ENCODE results near the gene ACER3. TPM values are rescaled to one million over a fixed set of nuclear protein-coding genes. Genes with fewer than 3 reads are reported as not detected.

Gene ACER3
- total RNA-seq, 1 experiment from 2014 or later: 13.7 TPM

DNA sequence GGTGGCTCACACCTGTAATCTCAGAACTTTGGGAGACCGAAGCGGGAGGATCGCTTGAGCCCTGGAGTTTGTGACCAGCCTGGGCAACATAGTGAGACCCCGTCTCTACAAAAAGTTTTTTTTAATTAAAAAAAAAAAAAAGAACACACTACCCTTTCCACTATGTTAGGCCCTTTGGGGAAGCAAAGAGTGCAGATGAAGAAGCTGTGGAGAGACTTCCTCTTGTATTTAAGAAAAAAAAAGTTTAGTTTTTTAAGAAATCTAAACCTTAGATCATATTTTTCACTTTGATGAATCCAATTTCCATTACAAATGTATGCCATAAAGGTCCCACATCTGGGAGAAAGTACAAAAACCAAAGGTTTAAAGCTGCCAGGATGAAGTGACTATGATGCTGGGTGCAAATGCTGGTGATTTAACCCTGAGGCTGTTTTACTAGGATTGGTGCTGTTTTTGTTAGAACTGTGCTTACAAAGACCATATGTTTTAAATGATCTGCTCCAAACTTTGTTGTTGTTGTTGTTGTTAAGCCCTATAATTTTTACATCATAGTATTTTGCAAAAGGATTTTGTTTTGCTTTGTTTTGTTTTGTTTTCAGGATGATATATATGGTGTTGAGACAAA is 28.9 kb upstream of the ACER3 start:
- no peak for TF ChIP-seq IRF2 (CRISPR knock-in tag; IDR thresholded peaks at IDR 0.05; ENCODE audit: borderline replicate concordance, low read depth)
- TF ChIP-seq ZNF396 (CRISPR knock-in tag; IDR thresholded peaks at IDR 0.05; ENCODE audit: borderline replicate concordance): no peak
- TF ChIP-seq, protein P1, sequence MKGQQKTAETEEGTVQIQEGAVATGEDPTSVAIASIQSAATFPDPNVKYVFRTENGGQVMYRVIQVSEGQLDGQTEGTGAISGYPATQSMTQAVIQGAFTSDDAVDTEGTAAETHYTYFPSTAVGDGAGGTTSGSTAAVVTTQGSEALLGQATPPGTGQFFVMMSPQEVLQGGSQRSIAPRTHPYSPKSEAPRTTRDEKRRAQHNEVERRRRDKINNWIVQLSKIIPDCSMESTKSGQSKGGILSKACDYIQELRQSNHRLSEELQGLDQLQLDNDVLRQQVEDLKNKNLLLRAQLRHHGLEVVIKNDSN (CRISPR knock-in tag; IDR thresholded peaks at IDR 0.05): no peak
- no peak for TF ChIP-seq ZNF219 (CRISPR knock-in tag; IDR thresholded peaks at IDR 0.05; ENCODE audit: borderline replicate concordance)
- no peak for TF ChIP-seq ZNF317 (CRISPR knock-in tag; IDR thresholded peaks at IDR 0.05; ENCODE audit: borderline replicate concordance, low read depth)
- TF ChIP-seq, protein P2, sequence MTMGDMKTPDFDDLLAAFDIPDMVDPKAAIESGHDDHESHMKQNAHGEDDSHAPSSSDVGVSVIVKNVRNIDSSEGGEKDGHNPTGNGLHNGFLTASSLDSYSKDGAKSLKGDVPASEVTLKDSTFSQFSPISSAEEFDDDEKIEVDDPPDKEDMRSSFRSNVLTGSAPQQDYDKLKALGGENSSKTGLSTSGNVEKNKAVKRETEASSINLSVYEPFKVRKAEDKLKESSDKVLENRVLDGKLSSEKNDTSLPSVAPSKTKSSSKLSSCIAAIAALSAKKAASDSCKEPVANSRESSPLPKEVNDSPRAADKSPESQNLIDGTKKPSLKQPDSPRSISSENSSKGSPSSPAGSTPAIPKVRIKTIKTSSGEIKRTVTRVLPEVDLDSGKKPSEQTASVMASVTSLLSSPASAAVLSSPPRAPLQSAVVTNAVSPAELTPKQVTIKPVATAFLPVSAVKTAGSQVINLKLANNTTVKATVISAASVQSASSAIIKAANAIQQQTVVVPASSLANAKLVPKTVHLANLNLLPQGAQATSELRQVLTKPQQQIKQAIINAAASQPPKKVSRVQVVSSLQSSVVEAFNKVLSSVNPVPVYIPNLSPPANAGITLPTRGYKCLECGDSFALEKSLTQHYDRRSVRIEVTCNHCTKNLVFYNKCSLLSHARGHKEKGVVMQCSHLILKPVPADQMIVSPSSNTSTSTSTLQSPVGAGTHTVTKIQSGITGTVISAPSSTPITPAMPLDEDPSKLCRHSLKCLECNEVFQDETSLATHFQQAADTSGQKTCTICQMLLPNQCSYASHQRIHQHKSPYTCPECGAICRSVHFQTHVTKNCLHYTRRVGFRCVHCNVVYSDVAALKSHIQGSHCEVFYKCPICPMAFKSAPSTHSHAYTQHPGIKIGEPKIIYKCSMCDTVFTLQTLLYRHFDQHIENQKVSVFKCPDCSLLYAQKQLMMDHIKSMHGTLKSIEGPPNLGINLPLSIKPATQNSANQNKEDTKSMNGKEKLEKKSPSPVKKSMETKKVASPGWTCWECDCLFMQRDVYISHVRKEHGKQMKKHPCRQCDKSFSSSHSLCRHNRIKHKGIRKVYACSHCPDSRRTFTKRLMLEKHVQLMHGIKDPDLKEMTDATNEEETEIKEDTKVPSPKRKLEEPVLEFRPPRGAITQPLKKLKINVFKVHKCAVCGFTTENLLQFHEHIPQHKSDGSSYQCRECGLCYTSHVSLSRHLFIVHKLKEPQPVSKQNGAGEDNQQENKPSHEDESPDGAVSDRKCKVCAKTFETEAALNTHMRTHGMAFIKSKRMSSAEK (CRISPR knock-in tag; IDR thresholded peaks at IDR 0.05; ENCODE audit: borderline replicate concordance): no peak
- no peak for TF ChIP-seq PRRX2 (CRISPR knock-in tag; IDR thresholded peaks at IDR 0.05)
- TF ChIP-seq, protein P3, sequence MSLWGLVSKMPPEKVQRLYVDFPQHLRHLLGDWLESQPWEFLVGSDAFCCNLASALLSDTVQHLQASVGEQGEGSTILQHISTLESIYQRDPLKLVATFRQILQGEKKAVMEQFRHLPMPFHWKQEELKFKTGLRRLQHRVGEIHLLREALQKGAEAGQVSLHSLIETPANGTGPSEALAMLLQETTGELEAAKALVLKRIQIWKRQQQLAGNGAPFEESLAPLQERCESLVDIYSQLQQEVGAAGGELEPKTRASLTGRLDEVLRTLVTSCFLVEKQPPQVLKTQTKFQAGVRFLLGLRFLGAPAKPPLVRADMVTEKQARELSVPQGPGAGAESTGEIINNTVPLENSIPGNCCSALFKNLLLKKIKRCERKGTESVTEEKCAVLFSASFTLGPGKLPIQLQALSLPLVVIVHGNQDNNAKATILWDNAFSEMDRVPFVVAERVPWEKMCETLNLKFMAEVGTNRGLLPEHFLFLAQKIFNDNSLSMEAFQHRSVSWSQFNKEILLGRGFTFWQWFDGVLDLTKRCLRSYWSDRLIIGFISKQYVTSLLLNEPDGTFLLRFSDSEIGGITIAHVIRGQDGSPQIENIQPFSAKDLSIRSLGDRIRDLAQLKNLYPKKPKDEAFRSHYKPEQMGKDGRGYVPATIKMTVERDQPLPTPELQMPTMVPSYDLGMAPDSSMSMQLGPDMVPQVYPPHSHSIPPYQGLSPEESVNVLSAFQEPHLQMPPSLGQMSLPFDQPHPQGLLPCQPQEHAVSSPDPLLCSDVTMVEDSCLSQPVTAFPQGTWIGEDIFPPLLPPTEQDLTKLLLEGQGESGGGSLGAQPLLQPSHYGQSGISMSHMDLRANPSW (CRISPR knock-in tag; conservative IDR thresholded peaks at IDR 0.05; ENCODE audit: low read depth): no peak
- TF ChIP-seq, protein P4, sequence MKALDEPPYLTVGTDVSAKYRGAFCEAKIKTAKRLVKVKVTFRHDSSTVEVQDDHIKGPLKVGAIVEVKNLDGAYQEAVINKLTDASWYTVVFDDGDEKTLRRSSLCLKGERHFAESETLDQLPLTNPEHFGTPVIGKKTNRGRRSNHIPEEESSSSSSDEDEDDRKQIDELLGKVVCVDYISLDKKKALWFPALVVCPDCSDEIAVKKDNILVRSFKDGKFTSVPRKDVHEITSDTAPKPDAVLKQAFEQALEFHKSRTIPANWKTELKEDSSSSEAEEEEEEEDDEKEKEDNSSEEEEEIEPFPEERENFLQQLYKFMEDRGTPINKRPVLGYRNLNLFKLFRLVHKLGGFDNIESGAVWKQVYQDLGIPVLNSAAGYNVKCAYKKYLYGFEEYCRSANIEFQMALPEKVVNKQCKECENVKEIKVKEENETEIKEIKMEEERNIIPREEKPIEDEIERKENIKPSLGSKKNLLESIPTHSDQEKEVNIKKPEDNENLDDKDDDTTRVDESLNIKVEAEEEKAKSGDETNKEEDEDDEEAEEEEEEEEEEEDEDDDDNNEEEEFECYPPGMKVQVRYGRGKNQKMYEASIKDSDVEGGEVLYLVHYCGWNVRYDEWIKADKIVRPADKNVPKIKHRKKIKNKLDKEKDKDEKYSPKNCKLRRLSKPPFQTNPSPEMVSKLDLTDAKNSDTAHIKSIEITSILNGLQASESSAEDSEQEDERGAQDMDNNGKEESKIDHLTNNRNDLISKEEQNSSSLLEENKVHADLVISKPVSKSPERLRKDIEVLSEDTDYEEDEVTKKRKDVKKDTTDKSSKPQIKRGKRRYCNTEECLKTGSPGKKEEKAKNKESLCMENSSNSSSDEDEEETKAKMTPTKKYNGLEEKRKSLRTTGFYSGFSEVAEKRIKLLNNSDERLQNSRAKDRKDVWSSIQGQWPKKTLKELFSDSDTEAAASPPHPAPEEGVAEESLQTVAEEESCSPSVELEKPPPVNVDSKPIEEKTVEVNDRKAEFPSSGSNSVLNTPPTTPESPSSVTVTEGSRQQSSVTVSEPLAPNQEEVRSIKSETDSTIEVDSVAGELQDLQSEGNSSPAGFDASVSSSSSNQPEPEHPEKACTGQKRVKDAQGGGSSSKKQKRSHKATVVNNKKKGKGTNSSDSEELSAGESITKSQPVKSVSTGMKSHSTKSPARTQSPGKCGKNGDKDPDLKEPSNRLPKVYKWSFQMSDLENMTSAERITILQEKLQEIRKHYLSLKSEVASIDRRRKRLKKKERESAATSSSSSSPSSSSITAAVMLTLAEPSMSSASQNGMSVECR (CRISPR knock-in tag; IDR thresholded peaks at IDR 0.05; ENCODE audit: borderline replicate concordance): no peak
- TF ChIP-seq TEAD4 (CRISPR knock-in tag; IDR thresholded peaks at IDR 0.05): no peak
- no peak for TF ChIP-seq ELF4 (CRISPR knock-in tag; IDR thresholded peaks at IDR 0.05; ENCODE audit: low read depth)
- H3K4me1 Mint-ChIP-seq: no peaks in the 10 kb centered on the region
- ChIA-PET POLR2A (no interaction called here), CTCF (no interaction called here)
- ATAC-seq: no peak
- no peak for DNase-seq (ENCODE audit: low spot score)
- H3K36me3 Mint-ChIP-seq: no peaks in the 10 kb centered on the region
- H3K4me3 Mint-ChIP-seq: no peak overlapping the region
- H3K27ac Mint-ChIP-seq: no peak overlapping the region
- H3K27me3 Mint-ChIP-seq (ENCODE audit: low read depth): no peaks in the 10 kb centered on the region
- peaks cover 8% of the 10 kb centered on the region; the same call in 1 of the 2 replicates for H3K9me3 Mint-ChIP-seq

DNA sequence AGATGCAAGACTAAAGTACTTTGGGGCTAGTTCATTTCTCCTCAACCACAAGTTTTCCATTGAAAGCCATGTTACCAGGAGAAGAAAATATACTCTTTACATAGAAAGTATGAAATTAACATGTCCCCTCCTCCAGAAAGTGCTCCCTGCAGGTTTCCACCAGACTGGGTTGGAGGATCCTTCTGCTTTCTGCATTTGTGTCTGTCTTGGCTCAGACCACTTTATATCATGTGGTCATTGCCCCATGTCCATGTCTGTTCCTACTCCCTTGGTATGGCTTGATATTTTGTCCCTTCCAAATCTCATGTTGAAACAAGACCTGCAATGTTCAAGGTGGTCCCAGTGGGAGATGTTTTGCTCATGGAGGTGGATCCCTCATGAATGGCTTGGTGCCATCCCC is 28.4 kb upstream of the ACER3 start:
- POLR2A ChIA-PET: no interaction called here
- H3K4me1 Mint-ChIP-seq: no peaks in the 10 kb centered on the region
- ATAC-seq (no peak), DNase-seq (ENCODE audit: low spot score) (no peak)
- H3K27ac Mint-ChIP-seq: no peak overlapping the region
- CTCF ChIA-PET: interaction anchor here (1.6 kb wide), 1 partner anchor 88 kb away, joined by 3 read pairs; no protein-coding TSS in a partner anchor
- H3K4me3 Mint-ChIP-seq: no peak overlapping the region
- no peaks in the 10 kb centered on the region for H3K36me3 Mint-ChIP-seq
- H3K9me3 Mint-ChIP-seq: peaks cover 8% of the 10 kb centered on the region; the same call in 1 of the 2 replicates
- H3K27me3 Mint-ChIP-seq (ENCODE audit: low read depth): no peaks in the 10 kb centered on the region
- TF ChIP-seq, protein P2 (CRISPR knock-in tag; IDR thresholded peaks at IDR 0.05; ENCODE audit: borderline replicate concordance): no peak
- no peak for TF ChIP-seq HMGA2 (CRISPR knock-in tag; IDR thresholded peaks at IDR 0.05)
- TF ChIP-seq ZNF138 (CRISPR knock-in tag; conservative IDR thresholded peaks at IDR 0.05): no peak
- TF ChIP-seq, protein P5, sequence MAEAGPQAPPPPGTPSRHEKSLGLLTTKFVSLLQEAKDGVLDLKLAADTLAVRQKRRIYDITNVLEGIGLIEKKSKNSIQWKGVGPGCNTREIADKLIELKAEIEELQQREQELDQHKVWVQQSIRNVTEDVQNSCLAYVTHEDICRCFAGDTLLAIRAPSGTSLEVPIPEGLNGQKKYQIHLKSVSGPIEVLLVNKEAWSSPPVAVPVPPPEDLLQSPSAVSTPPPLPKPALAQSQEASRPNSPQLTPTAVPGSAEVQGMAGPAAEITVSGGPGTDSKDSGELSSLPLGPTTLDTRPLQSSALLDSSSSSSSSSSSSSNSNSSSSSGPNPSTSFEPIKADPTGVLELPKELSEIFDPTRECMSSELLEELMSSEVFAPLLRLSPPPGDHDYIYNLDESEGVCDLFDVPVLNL (CRISPR knock-in tag; IDR thresholded peaks at IDR 0.05; ENCODE audit: borderline replicate concordance, low read depth): no peak

All from WTC11 (cell line).